Hepatocyte (in vitro differentiated cells): Measurements from ENCODE around the gene ADAMTS3.
A peak's percentile ranks its signal among the peaks of the same experiment; 100 is the strongest.

Experiments
- EZH2 ChIP-seq: fragments of 200-600 bp; sonication (generic); IDR thresholded peaks from 2 replicates; pipeline ENCODE4 v1.6.1; 2016; ENCODE audit warnings: antibody characterized with exemption, mild to moderate bottlenecking, borderline replicate concordance
- TF ChIP-seq, protein P1 (sequence below): fragments of 200-600 bp; sonication (generic); IDR thresholded peaks from 2 replicates; pipeline ENCODE4 v1.5.1; 2016; ENCODE audit warnings: antibody characterized with exemption, mild to moderate bottlenecking; ENCODE audit not compliant: poor library complexity

DNA sequence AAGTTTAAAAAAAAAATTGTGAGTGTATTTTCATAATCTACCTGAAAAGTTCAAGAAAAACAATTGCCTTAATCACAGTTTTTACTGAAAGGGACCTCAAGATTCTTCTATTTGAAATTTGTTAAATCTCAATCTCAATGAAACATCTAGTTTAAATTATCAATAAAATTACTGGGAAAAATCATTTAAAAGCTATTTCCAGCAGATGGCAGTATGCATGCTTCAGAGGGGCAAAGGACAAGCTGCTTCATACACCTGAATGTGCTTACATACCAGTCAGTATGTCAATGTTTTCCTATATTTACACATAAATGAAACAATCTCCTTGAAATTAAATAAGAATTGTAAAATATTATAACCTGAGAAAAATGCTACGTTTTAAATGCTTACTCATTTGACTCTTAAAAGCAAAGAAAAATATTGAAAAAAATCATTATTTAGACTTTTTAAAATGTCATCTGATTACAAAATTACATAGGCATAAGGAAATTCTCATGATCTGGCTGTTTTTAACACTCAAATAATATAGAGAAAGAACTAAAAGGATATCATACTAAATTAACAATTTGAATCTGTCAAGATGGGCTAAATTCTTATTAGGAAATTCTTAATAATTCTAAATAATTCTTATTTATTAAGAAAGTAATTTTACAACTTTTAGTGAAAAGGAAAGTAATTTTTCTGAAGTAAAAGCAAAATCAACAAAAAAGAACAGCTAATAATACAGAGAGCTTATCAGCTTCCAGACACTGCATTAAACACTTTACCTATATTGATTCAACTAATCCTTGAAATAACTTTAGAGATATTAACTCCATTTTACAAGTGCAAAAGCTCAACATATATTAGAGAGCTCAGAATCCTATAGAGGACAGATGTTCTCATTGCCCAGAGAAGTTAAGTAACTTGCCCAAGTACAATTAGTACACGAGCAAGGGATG is 242.1 kb downstream of the ADAMTS3 start:
- TF ChIP-seq, protein P1, sequence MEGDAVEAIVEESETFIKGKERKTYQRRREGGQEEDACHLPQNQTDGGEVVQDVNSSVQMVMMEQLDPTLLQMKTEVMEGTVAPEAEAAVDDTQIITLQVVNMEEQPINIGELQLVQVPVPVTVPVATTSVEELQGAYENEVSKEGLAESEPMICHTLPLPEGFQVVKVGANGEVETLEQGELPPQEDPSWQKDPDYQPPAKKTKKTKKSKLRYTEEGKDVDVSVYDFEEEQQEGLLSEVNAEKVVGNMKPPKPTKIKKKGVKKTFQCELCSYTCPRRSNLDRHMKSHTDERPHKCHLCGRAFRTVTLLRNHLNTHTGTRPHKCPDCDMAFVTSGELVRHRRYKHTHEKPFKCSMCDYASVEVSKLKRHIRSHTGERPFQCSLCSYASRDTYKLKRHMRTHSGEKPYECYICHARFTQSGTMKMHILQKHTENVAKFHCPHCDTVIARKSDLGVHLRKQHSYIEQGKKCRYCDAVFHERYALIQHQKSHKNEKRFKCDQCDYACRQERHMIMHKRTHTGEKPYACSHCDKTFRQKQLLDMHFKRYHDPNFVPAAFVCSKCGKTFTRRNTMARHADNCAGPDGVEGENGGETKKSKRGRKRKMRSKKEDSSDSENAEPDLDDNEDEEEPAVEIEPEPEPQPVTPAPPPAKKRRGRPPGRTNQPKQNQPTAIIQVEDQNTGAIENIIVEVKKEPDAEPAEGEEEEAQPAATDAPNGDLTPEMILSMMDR = peak; percentile 84
- no peak for TF ChIP-seq EZH2
